Measurements from ENCODE around the gene PANK1. TPM values are rescaled to one million over a fixed set of nuclear protein-coding genes. Genes with fewer than 3 reads are reported as not detected.

Gene PANK1
- total and polyA plus RNA-seq, 2 donors from 2014 or later: 5.4 to 31.3 TPM

DNA sequence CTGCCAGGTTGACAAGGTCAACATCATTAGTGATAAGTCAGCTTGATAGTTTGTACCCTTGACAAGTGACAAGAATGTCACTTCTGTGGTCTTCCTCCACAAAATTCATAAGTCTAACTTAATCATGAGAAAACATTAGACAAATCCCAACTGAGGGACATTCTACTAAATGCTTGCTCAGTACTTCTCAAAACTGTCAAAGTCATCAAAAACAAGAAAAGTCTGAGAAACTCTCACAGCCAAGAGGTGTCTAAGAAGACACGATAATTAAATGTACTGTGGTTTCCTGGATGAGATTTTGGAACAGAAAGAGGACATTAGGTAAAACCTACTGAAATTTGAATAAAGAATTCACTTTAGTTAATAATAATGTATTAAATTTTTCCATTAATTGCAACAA is 79.9 kb downstream of the PANK1 start:
- H3K27ac ChIP-seq (ENCODE audit: low read depth in 2 of 2, low read length in 2 of 2): no peak overlapping the region
- H3K9ac ChIP-seq (ENCODE audit: low read length in 3 of 3): no peak overlapping the region
- peaks cover 0 to 7% (median 2%) of the 10 kb centered on the region in 3 donors for H3K4me1 ChIP-seq (ENCODE audit: control insufficient read depth in 2 of 3, insufficient read depth in 2 of 3, low read depth in 1 of 3, low read length in 3 of 3)
- intact Hi-C loops (cut with DNase I): no loop called here
- TF ChIP-seq, protein P1, sequence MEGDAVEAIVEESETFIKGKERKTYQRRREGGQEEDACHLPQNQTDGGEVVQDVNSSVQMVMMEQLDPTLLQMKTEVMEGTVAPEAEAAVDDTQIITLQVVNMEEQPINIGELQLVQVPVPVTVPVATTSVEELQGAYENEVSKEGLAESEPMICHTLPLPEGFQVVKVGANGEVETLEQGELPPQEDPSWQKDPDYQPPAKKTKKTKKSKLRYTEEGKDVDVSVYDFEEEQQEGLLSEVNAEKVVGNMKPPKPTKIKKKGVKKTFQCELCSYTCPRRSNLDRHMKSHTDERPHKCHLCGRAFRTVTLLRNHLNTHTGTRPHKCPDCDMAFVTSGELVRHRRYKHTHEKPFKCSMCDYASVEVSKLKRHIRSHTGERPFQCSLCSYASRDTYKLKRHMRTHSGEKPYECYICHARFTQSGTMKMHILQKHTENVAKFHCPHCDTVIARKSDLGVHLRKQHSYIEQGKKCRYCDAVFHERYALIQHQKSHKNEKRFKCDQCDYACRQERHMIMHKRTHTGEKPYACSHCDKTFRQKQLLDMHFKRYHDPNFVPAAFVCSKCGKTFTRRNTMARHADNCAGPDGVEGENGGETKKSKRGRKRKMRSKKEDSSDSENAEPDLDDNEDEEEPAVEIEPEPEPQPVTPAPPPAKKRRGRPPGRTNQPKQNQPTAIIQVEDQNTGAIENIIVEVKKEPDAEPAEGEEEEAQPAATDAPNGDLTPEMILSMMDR (IDR thresholded peaks at IDR 0.05; ENCODE audit: borderline replicate concordance, extremely low read depth, insufficient read depth): no peak
- H3K9me3 ChIP-seq (ENCODE audit: control insufficient read depth in 2 of 3, insufficient read depth in 1 of 3, low read length in 3 of 3): no peaks in the 10 kb centered on the region
- no peaks in the 10 kb centered on the region for H3K27me3 ChIP-seq (ENCODE audit: control insufficient read depth, insufficient read depth, low read length)
- no peak for DNase-seq
- H3K4me3 ChIP-seq (ENCODE audit: low read length in 3 of 3): no peak overlapping the region
- no peak for FAIRE-seq
- H3K36me3 ChIP-seq (ENCODE audit: control insufficient read depth in 2 of 3, insufficient read depth in 3 of 3, low read length in 3 of 3): no peaks in the 10 kb centered on the region

DNA sequence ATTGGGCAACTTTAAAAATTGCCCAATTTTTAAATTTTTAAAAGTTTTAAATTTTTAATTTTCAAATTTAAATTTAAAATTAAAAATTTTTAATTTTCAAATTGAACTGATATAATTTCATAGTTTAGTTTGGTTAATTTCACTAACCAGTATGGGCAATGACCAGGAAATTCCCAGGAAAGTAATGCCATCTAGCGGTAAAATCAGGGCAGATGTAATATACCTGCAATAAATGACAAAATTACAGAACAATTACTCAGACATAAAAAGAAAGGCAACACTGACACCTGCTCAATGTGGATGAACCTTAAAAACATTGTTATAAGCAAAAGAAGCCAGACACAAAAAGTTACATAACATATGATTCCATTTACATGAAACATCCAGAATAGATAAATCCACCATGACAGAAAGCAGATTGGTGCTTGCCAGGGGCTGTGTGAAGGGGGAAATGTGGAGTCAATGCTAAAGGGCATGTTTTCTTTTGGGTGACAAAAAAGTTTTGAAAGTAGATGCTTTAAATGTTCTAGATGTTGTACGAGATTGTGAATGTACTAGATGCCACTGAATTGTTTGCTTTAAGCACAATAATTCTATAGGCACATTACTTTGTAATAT is 81.1 kb downstream of the PANK1 start:
- no peaks in the 10 kb centered on the region for H3K27me3 ChIP-seq (ENCODE audit: control insufficient read depth, insufficient read depth, low read length)
- FAIRE-seq: peak; percentile 99
- peak overlapping the region in 1 of 3 donors; percentile 8 for H3K9ac ChIP-seq (ENCODE audit: low read length in 3 of 3)
- no peaks in the 10 kb centered on the region for H3K36me3 ChIP-seq (ENCODE audit: control insufficient read depth in 2 of 3, insufficient read depth in 3 of 3, low read length in 3 of 3)
- intact Hi-C loops (cut with DNase I): loop anchor here (5.0 kb wide), 1 partner anchor 137 kb away; no protein-coding TSS in a partner anchor
- H3K4me1 ChIP-seq (ENCODE audit: control insufficient read depth in 2 of 3, insufficient read depth in 2 of 3, low read depth in 1 of 3, low read length in 3 of 3): peaks cover 0 to 7% (median 2%) of the 10 kb centered on the region in 3 donors
- peak in 2 of 5 donors; percentile 73 to 77 for DNase-seq
- H3K27ac ChIP-seq (ENCODE audit: low read depth in 2 of 2, low read length in 2 of 2): no peak overlapping the region
- TF ChIP-seq, protein P1 (IDR thresholded peaks at IDR 0.05; ENCODE audit: borderline replicate concordance, extremely low read depth, insufficient read depth): peak; percentile 85
- H3K9me3 ChIP-seq (ENCODE audit: control insufficient read depth in 2 of 3, insufficient read depth in 1 of 3, low read length in 3 of 3): no peaks in the 10 kb centered on the region
- no peak overlapping the region for H3K4me3 ChIP-seq (ENCODE audit: low read length in 3 of 3)

DNA sequence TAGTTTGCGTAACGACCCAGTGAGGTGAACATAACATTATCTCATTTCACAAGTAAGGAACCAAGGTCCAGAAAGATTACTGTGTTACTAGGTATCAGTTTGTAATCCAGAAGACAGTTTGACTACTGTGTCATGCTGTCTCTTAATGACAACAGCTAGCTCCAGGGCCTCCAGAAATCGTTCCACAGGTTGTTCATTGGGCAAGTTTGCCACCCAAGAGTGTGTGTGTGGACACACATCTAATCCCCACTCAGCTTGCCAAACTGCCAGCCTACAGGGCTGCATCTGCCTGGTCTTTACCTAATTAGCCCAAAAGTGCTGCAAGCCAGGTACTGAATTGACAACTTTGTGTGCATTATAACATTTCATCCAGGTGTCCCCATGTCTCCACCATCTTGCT is 81.7 kb downstream of the PANK1 start:
- DNase-seq (no peak), FAIRE-seq (no peak)
- Histone ChIP-seq H3K9ac (ENCODE audit: low read length in 3 of 3) (no peak overlapping the region), H3K4me1 (ENCODE audit: control insufficient read depth in 2 of 3, insufficient read depth in 2 of 3, low read depth in 1 of 3, low read length in 3 of 3) (peaks cover 0 to 7% (median 2%) of the 10 kb centered on the region in 3 donors), H3K4me3 (ENCODE audit: low read length in 3 of 3) (no peak overlapping the region), H3K27ac (ENCODE audit: low read depth in 2 of 2, low read length in 2 of 2) (peak overlapping the region in 1 of 2 donors; percentile 8), H3K9me3 (ENCODE audit: control insufficient read depth in 2 of 3, insufficient read depth in 1 of 3, low read length in 3 of 3) (no peaks in the 10 kb centered on the region), H3K27me3 (ENCODE audit: control insufficient read depth, insufficient read depth, low read length) (no peaks in the 10 kb centered on the region), H3K36me3 (ENCODE audit: control insufficient read depth in 2 of 3, insufficient read depth in 3 of 3, low read length in 3 of 3) (no peaks in the 10 kb centered on the region)
- intact Hi-C loops (cut with DNase I): loop anchor here (5.0 kb wide), 1 partner anchor 136 kb away; no protein-coding TSS in a partner anchor
- TF ChIP-seq, protein P1 (IDR thresholded peaks at IDR 0.05; ENCODE audit: borderline replicate concordance, extremely low read depth, insufficient read depth): no peak

Data from kidney (tissue), 14 donors.